K562 (cell line): ENCODE data around the gene TMPRSS5. TPM values are rescaled to one million over a fixed set of nuclear protein-coding genes. Genes with fewer than 3 reads are reported as not detected.

Source experiments
- CHCHD3 ChIP-seq: fragments of 250-450 bp; sonication (Bioruptor Pico); IDR thresholded peaks from 2 replicates; pipeline ENCODE4 v2.1.2; 2022; ENCODE audit warnings: mild to moderate bottlenecking
- GABPB1 ChIP-seq: sonication (generic); formaldehyde crosslinking; IDR thresholded peaks from 2 replicates; pipeline ENCODE4 v1.8.0; 2022; ENCODE audit warnings: mild to moderate bottlenecking, missing genetic modification reagents
- HDAC6 ChIP-seq: IDR thresholded peaks from 2 replicates; pipeline ENCODE4 v1.6.1; 2012; ENCODE audit warnings: low read depth, mild to moderate bottlenecking, control low read depth, inconsistent platforms, low read length, moderate library complexity
- MCM5 ChIP-seq: fragments of 450-650 bp; IDR thresholded peaks from 2 replicates; pipeline ENCODE4 v1.6.1; 2016; ENCODE audit warnings: low read depth
- MGA ChIP-seq: fragments of 450-650 bp; IDR thresholded peaks from 2 replicates; pipeline ENCODE4 v1.6.1; 2016; ENCODE audit warnings: mild to moderate bottlenecking, moderate library complexity
- MLX ChIP-seq, 2 experiments: fragments of 450-650 bp in 1 of 2; sonication (generic) in 1 of 2; formaldehyde crosslinking; conservative IDR thresholded peaks; 2 replicates each; pipeline versions ENCODE4 v1.4.0 to v1.8.1; 2020 to 2022; ENCODE audit warnings: mild to moderate bottlenecking in 1 of 2, missing genetic modification reagents in 1 of 2
- NCOA4 ChIP-seq: fragments of 450-650 bp; IDR thresholded peaks from 2 replicates; pipeline ENCODE4 v1.6.1; 2018; ENCODE audit warnings: mild to moderate bottlenecking; ENCODE audit not compliant: partially characterized antibody
- NCOA6 ChIP-seq: fragments of 450-650 bp; IDR thresholded peaks from 2 replicates; pipeline ENCODE4 v1.6.1; 2017; ENCODE audit warnings: mild to moderate bottlenecking
- POLR2AphosphoS2 ChIP-seq: IDR thresholded peaks from 2 replicates; pipeline ENCODE4 v1.6.1; 2012; ENCODE audit warnings: low read length, improper control_type of control experiment
- SNRNP70 ChIP-seq: fragments of 200-400 bp; formaldehyde crosslinking; optimal IDR thresholded peaks from 2 replicates; pipeline ENCODE3; 2017; ENCODE audit warnings: low read depth, low read length
- YBX1 ChIP-seq: fragments of 450-650 bp; IDR thresholded peaks from 2 replicates; pipeline ENCODE4 v1.7.1; 2016; ENCODE audit warnings: mild to moderate bottlenecking
- ZNF134 ChIP-seq: fragments of 250-450 bp; sonication (Bioruptor Pico); conservative IDR thresholded peaks from 2 replicates; pipeline ENCODE4 v1.4.0; 2020
- ZNF444 ChIP-seq: fragments of 250-450 bp; sonication (Bioruptor Pico); IDR thresholded peaks from 2 replicates; pipeline ENCODE4 v1.4.0; 2020; ENCODE audit warnings: mild to moderate bottlenecking, moderate library complexity
- ZNF639 ChIP-seq, 2 experiments: fragments of 200-800 bp in 1 of 2; sonication (Bioruptor generic) in 1 of 2; sonication (generic) in 1 of 2; formaldehyde crosslinking in 1 of 2; IDR thresholded peaks in 1 of 2; conservative IDR thresholded peaks in 1 of 2; 2 replicates each; pipeline versions ENCODE4 v1.5.0 to v1.6.1; 2016 to 2020; ENCODE audit warnings: missing compliant biosample characterization in 1 of 2, missing genetic modification characterization in 1 of 2, missing genetic modification reagents in 1 of 2
- polyA plus RNA-seq, 8 experiments: library from polyadenylated mRNA; depleted of rRNA in 4 of 8; stranded (reverse) in 5 of 8; unstranded in 3 of 8; fragments of >200 nt; fragmentation: Nextera tagmentation in 2 of 8; fragmentation: Illumina TruSeq in 1 of 8; extraction: Ambion mirVana in 2 of 8; extraction: Trizol in 1 of 8; gene quantifications; 2 replicates each; pipeline versions ENCODE4 v1.2.1 to v1.2.3, GENCODE V29; 2011 to 2014; ENCODE audit warnings: inconsistent platforms in 1 of 8, missing spikeins in 1 of 8
- total RNA-seq, 7 experiments: library from RNA; depleted of rRNA in 6 of 7; stranded (reverse); fragments of >200 nt in 6 of 7; fragmentation: Illumina TruSeq in 2 of 7; extraction: Trizol in 2 of 7; gene quantifications; 2 replicates each; pipeline versions ENCODE4 v1.2.1 to v1.2.3, GENCODE V29; 2011 to 2021; ENCODE audit warnings: low replicate concordance in 1 of 7

Gene TMPRSS5
- total and polyA plus RNA-seq, 9 of the 15 experiments (the other 6 are each of a cell fraction or from before 2014, with no cell fraction given) = 0.07 to 0.49 (median 0.17) TPM; not detected in 1

- TF ChIP-seq MGA = peak; percentile 93
- peak in 1 of 2 experiments; percentile 75; a peak in 2 of 4 replicates for TF ChIP-seq ZNF639 (CRISPR knock-in tag; conservative IDR thresholded peaks at IDR 0.05 in 1 of 2, IDR thresholded peaks at IDR 0.05 in 1 of 2)
- TF ChIP-seq HDAC6 = no peak
- no peak for TF ChIP-seq YBX1
- TF ChIP-seq NCOA6 = no peak
- TF ChIP-seq ZNF444 = no peak
- peak; percentile 47; the same call in 1 of the 2 replicates for TF ChIP-seq GABPB1 (CRISPR knock-in tag)
- no peak for TF ChIP-seq NCOA4
- no peak for TF ChIP-seq MCM5
- TF ChIP-seq CHCHD3 (CRISPR knock-in tag) = no peak
- no peak for TF ChIP-seq POLR2AphosphoS2
- no peak for TF ChIP-seq SNRNP70
- no peak for TF ChIP-seq MLX (CRISPR knock-in tag; conservative IDR thresholded peaks at IDR 0.05)
- no peak for TF ChIP-seq ZNF134 (CRISPR knock-in tag)
These were observed 15.2 kb downstream of the TMPRSS5 start (continued) for GRCh38 chr11:113690619-113691569.
